ENCODE data around the gene RLN3.

Gene RLN3

GRCh38 chr19:14000691-14001375, 27.1 kb upstream of the RLN3 start:
- TF ChIP-seq GATA2 (IDR thresholded peaks at IDR 0.05; ENCODE audit: low read depth, low read length), result no peak
- no peak for TF ChIP-seq GATA3 (IDR thresholded peaks at IDR 0.05; ENCODE audit: low read depth, low read length)

- TF ChIP-seq GATA2 (IDR thresholded peaks at IDR 0.05; ENCODE audit: low read depth, low read length), result no peak
- TF ChIP-seq GATA3 (IDR thresholded peaks at IDR 0.05; ENCODE audit: low read depth, low read length), result no peak
Observed at GRCh38 chr19:14002571-14003250, 25.2 kb upstream of the RLN3 start.

- TF ChIP-seq GATA2 (IDR thresholded peaks at IDR 0.05; ENCODE audit: low read depth, low read length), result no peak
Observed at GRCh38 chr19:14003251-14004055, 24.5 kb upstream of the RLN3 start.

GRCh38 chr19:14004619-14005348, 23.2 kb upstream of the RLN3 start:
- TF ChIP-seq GATA3 (IDR thresholded peaks at IDR 0.05; ENCODE audit: low read depth, low read length) (no peak), GATA2 (IDR thresholded peaks at IDR 0.05; ENCODE audit: low read depth, low read length) (no peak)

GRCh38 chr19:14005349-14006084, 22.4 kb upstream of the RLN3 start:
- TF ChIP-seq GATA2 (IDR thresholded peaks at IDR 0.05; ENCODE audit: low read depth, low read length) (no peak), GATA3 (IDR thresholded peaks at IDR 0.05; ENCODE audit: low read depth, low read length) (no peak)

DNA sequence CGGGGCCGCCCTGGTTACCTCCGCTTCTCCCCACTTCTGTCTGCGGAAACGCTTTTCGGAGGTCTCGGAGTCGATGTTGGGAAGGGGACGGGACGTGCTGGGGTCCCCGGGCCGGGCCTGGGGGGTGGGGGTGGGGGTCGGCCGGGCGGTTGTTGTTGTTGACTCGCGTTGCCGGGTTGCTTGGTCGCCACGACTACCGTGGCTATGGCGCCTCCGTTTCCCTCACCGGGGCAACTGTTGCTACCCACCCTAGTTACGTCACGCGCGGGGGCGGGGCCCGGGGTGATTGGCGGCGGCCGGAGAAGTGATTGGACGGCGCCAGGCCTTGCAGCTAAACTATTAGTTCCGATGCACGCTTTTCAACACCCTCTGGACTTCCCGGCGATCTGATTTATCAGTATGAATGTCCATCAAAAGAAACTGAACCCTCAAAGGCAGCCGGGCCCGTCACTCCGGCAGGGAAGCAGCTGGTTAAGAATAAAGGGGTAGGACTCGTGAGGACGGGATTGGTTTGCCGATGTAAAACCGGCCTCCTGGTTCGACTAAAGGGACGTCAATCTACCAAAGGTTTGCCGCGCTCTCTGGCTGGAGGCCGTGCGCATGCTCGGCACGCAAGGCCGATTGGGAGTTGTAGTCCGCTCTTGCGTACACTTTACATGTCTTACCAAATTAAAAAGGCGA, 21.7 kb upstream of the RLN3 start, which contains the start of gene RFX1:
Gene RFX1 (minus strand): TSS at position 236 of the 681 bp plus-strand sequence. CDS start 12,477 bp downstream, outside the sequence.
- no peak for TF ChIP-seq GATA3 (IDR thresholded peaks at IDR 0.05; ENCODE audit: low read depth, low read length)
- TF ChIP-seq GATA2 (IDR thresholded peaks at IDR 0.05; ENCODE audit: low read depth, low read length), result no peak

- TF ChIP-seq GATA2 (IDR thresholded peaks at IDR 0.05; ENCODE audit: low read depth, low read length), result no peak
- no peak for TF ChIP-seq GATA3 (IDR thresholded peaks at IDR 0.05; ENCODE audit: low read depth, low read length)
Observed at GRCh38 chr19:14006766-14007562, 21.0 kb upstream of the RLN3 start.

DNA sequence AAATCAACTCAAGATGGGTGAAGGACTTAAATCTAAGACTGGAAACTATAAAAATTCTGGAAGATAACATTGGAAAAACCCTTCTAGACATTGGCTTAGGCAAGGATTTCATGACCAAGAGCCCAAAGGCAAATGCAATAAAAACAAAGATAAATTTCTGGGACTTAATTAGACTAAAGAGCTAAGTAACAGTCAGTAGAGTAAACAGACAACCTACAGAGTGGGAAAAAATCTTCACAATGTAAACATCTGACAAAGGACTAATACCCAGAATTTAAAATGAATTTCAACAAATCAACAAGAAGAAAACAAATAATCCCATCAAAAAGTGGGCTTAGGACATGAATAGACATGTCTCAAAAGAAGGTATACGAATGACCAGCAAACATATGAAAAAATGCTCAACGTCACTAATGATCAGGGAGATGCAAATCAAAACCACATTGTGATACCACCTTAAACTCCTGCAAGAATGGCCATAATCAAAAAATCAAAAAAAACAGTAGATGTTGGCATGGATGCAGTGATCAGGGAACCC, 15.5 kb upstream of the RLN3 start:
- no peak for TF ChIP-seq GATA3 (IDR thresholded peaks at IDR 0.05; ENCODE audit: low read depth, low read length)
- no peak for TF ChIP-seq GATA2 (IDR thresholded peaks at IDR 0.05; ENCODE audit: low read depth, low read length)

DNA sequence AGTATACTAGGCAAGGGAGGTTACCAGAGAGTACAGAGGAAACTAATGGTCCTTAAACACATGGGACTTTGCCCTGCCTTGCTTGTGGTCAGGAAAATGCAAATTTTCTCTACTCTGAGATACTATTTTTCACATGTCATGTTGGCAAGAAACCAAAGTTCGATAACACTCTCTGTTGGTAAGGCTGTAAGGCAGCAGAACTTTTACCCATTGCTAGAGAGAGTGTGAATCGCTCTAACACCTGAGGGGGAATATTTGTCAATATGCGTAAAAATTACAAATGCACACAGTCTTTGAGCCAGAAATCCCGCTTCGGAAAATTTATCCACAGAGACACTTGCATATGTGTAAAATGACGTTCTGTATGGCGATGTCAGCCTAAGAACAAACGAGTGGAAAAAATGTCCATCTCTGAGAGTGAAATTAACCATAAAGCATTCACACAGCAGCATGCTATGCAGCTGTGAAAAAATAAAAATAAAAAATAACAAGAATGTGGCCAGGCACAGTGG, 12.4 kb upstream of the RLN3 start:
- TF ChIP-seq GATA2 (IDR thresholded peaks at IDR 0.05; ENCODE audit: low read depth, low read length) (no peak), GATA3 (IDR thresholded peaks at IDR 0.05; ENCODE audit: low read depth, low read length) (no peak)

DNA sequence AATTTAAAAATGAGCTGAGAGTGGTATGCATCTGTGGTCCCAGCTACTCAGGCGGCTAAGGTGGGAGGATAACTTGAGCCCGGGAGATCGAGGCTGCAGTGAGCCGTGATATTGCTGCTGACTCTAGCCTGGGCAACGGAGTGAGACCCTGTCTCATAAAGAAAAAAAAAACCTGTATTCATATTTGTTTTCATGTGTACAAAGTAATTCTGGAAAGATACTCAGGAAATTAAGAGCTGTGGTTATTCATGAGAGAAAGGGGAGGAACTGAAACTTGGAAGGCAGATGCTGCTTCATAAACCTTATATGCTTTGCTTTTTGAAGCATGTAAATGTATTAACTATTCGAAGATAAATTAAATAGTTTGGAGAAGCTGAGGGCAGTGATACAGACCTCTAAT, 8.8 kb upstream of the RLN3 start:
- no peak for TF ChIP-seq GATA3 (IDR thresholded peaks at IDR 0.05; ENCODE audit: low read depth, low read length)
- TF ChIP-seq GATA2 (IDR thresholded peaks at IDR 0.05; ENCODE audit: low read depth, low read length), result no peak

DNA sequence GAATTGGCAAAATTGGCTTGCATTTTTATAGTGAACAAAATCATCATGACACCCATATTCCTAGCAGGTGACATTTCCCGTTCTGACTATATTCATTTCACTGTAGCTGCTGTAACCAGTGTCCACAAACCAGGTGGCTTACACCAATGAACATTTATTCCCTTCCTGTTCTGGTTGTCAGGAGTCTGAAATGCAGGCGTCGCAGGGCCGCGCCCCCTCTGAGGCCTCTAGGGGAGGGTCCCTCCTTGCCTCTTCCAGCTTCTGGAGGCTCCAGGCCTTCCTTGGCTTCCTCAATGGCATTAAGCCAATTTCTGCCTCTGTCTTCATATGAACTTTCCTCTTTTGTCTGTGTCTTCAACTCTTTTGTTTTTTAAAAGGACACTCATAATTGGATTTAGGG, 6.5 kb upstream of the RLN3 start:
- TF ChIP-seq GATA3 (IDR thresholded peaks at IDR 0.05; ENCODE audit: low read depth, low read length) (no peak), GATA2 (IDR thresholded peaks at IDR 0.05; ENCODE audit: low read depth, low read length) (no peak)

- TF ChIP-seq GATA2 (IDR thresholded peaks at IDR 0.05; ENCODE audit: low read depth, low read length) (no peak), GATA3 (IDR thresholded peaks at IDR 0.05; ENCODE audit: low read depth, low read length) (no peak)
Observed at GRCh38 chr19:14022469-14022868, 5.5 kb upstream of the RLN3 start.

Data from SH-SY5Y (cell line).